WTC11 (cell line): Measurements from ENCODE around the gene SRD5A1. TPM values are rescaled to one million over a fixed set of nuclear protein-coding genes. Genes with fewer than 3 reads are reported as not detected.

Source experiments
- ATAC-seq: fragments of 200-7000 bp; cut with Tn5 transposase; 2 replicates; pipeline ENCODE4 v1.10.0; 2021; ENCODE audit warnings: mild to moderate bottlenecking, moderate library complexity
- CTCF ChIA-PET: fragments of 300-600 bp; sonication (Branson Sonifier 250); formaldehyde crosslinking; loops from one replicate; lab custom pipeline; 2021; ENCODE audit warnings: antibody characterized with exemption; lab: Charles Lee
- POLR2A ChIA-PET: fragments of 350-600 bp; sonication (Branson Sonifier 250); formaldehyde crosslinking; loops from one replicate; lab custom pipeline; 2021; ENCODE audit warnings: antibody characterized with exemption; lab: Charles Lee
- DNase-seq: peaks from one replicate; pipeline ENCODE4 v3.0.0; 2021; ENCODE audit warnings: low spot score
- H3K27ac Mint-ChIP-seq: 2 replicates; pipeline ENCODE4 v1.8.0; 2021; ENCODE audit warnings: mixed read lengths
- H3K27me3 Mint-ChIP-seq: 2 replicates; pipeline ENCODE4 v1.8.0; 2021; ENCODE audit warnings: low read depth, mild to moderate bottlenecking, moderate library complexity, mixed read lengths
- H3K36me3 Mint-ChIP-seq: 2 replicates; pipeline ENCODE4 v1.8.0; 2021; ENCODE audit warnings: mixed read lengths
- H3K4me1 Mint-ChIP-seq: 2 replicates; pipeline ENCODE4 v1.8.0; 2022; ENCODE audit warnings: mixed read lengths
- H3K4me3 Mint-ChIP-seq: 2 replicates; pipeline ENCODE4 v1.8.0; 2021; ENCODE audit warnings: mild to moderate bottlenecking, moderate library complexity, mixed read lengths
- H3K9me3 Mint-ChIP-seq: 2 replicates; pipeline ENCODE4 v1.8.0; 2021; ENCODE audit warnings: mixed read lengths
- ATF1 ChIP-seq: sonication (generic); formaldehyde crosslinking; IDR thresholded peaks from 2 replicates; pipeline ENCODE4 v1.8.1; 2023; ENCODE audit warnings: mild to moderate bottlenecking, moderate library complexity, missing genetic modification reagents
- ELF4 ChIP-seq: sonication (generic); formaldehyde crosslinking; IDR thresholded peaks from 2 replicates; pipeline ENCODE4 v1.8.1; 2022; ENCODE audit warnings: low read depth, mild to moderate bottlenecking, moderate library complexity, missing genetic modification reagents
- ESRRA ChIP-seq: sonication (generic); formaldehyde crosslinking; IDR thresholded peaks from 2 replicates; pipeline ENCODE4 v1.8.1; 2022; ENCODE audit warnings: mild to moderate bottlenecking, missing genetic modification reagents, borderline replicate concordance
- ETV6 ChIP-seq: sonication (generic); formaldehyde crosslinking; IDR thresholded peaks from 2 replicates; pipeline ENCODE4 v1.8.1; 2022; ENCODE audit warnings: mild to moderate bottlenecking, missing genetic modification reagents
- SMAD3 ChIP-seq: sonication (generic); formaldehyde crosslinking; IDR thresholded peaks from 2 replicates; pipeline ENCODE4 v1.8.0; 2022; ENCODE audit warnings: missing genetic modification reagents, mild to moderate bottlenecking, borderline replicate concordance
- SP1 ChIP-seq: sonication (generic); formaldehyde crosslinking; conservative IDR thresholded peaks from 2 replicates; pipeline ENCODE4 v1.8.1; 2022; ENCODE audit warnings: missing genetic modification reagents
- TEAD1 ChIP-seq: sonication (generic); formaldehyde crosslinking; IDR thresholded peaks from 2 replicates; pipeline ENCODE4 v1.8.0; 2022; ENCODE audit warnings: mild to moderate bottlenecking, missing genetic modification reagents
- ZNF232 ChIP-seq: sonication (generic); formaldehyde crosslinking; IDR thresholded peaks from 2 replicates; pipeline ENCODE4 v1.8.0; 2022; ENCODE audit warnings: mild to moderate bottlenecking, missing genetic modification reagents
- ZNF671 ChIP-seq: fragments of 250-450 bp; sonication (Bioruptor Pico); IDR thresholded peaks from 2 replicates; pipeline ENCODE4 v1.8.0; 2021; ENCODE audit warnings: mild to moderate bottlenecking
- total RNA-seq: library from RNA; stranded (reverse); gene quantifications from 3 replicates; pipeline ENCODE4 v1.2.3, GENCODE V29; 2021
- TF ChIP-seq, protein P1 (sequence below): sonication (generic); formaldehyde crosslinking; IDR thresholded peaks from 2 replicates; pipeline ENCODE4 v1.8.1; 2023; ENCODE audit warnings: mild to moderate bottlenecking, moderate library complexity, missing genetic modification reagents
- TF ChIP-seq, protein P2 (sequence below): fragments of 250-450 bp; sonication (Bioruptor Pico); IDR thresholded peaks from 2 replicates; pipeline ENCODE4 v1.9.0; 2021; ENCODE audit warnings: mild to moderate bottlenecking
- TF ChIP-seq, protein P3 (sequence below): sonication (generic); formaldehyde crosslinking; IDR thresholded peaks from 2 replicates; pipeline ENCODE4 v1.8.0; 2023; ENCODE audit warnings: missing genetic modification reagents
- TF ChIP-seq, protein P4 (sequence below): sonication (generic); formaldehyde crosslinking; IDR thresholded peaks from 2 replicates; pipeline ENCODE4 v1.8.1; 2023; ENCODE audit warnings: mild to moderate bottlenecking, missing genetic modification reagents, borderline replicate concordance
- TF ChIP-seq, protein P5 (sequence below): sonication (generic); formaldehyde crosslinking; IDR thresholded peaks from 2 replicates; pipeline ENCODE4 v1.8.1; 2023; ENCODE audit warnings: mild to moderate bottlenecking, missing genetic modification reagents, moderate library complexity
- TF ChIP-seq, protein P6 (sequence below): sonication (generic); formaldehyde crosslinking; IDR thresholded peaks from 2 replicates; pipeline ENCODE4 v1.8.1; 2022; ENCODE audit warnings: low read depth, mild to moderate bottlenecking, moderate library complexity, missing genetic modification reagents, borderline replicate concordance
- TF ChIP-seq, protein P7 (sequence below): fragments of 250-450 bp; sonication (Bioruptor Pico); IDR thresholded peaks from 2 replicates; pipeline ENCODE4 v1.8.0; 2021; ENCODE audit warnings: mild to moderate bottlenecking

The SRD5A1 gene
- total RNA-seq, 1 experiment from 2014 or later = 36.9 TPM

DNA sequence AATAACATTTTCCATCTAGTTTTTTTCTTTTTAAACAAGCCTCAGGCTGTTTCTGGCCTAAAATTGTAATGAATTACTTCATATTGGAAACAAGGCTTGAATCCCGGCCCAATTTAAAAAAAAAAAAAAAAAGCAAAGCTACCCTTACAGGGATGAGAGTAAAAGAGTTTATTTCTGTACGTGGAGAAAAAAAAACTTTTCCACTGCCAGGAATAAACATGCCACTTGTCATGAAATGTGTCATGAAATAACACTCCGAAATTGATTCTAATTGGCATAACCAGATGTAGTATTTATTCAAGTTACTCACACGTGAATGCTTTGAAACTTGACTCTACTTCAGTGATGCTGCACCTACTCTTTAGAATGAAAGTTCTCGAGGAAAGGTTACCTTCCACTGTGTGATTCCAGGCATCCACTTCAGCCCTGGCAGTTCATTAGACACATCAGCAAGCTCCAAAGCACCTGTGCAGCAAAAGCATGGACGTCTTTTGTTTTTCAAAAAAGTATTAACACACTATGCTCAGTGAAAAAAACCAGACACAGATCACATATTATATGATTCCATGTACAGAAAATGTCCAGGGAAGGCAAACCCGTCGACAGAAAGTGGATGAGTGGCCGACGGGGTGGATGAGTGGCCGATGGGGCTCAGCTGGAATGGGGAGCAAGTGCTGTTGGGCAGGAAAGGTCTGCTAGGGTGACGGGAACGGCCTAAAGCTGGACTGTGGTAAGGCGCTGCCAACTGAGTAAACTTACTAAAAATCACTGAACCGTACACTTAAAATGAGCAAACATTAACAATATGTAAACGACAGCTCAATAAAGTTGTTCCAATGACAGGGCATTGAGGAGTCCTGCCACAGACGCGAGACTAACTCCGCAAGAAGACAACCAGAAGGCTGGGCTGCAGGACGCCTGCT lies 21.6 kb upstream of the SRD5A1 start:
- Mint-ChIP-seq H3K4me3 (no peak overlapping the region), H3K27me3 (no peaks in the 10 kb centered on the region), H3K4me1 (no peaks in the 10 kb centered on the region), H3K36me3 (peaks cover 86% of the 10 kb centered on the region), H3K27ac (no peak overlapping the region), H3K9me3 (no peaks in the 10 kb centered on the region)
- no peak for DNase-seq
- CTCF ChIA-PET = interaction anchor here (0.5 kb wide), 1 partner anchor 10 kb away, joined by 4 read pairs; no protein-coding TSS in a partner anchor
- POLR2A ChIA-PET = no interaction called here
- TF ChIP-seq, protein P1, sequence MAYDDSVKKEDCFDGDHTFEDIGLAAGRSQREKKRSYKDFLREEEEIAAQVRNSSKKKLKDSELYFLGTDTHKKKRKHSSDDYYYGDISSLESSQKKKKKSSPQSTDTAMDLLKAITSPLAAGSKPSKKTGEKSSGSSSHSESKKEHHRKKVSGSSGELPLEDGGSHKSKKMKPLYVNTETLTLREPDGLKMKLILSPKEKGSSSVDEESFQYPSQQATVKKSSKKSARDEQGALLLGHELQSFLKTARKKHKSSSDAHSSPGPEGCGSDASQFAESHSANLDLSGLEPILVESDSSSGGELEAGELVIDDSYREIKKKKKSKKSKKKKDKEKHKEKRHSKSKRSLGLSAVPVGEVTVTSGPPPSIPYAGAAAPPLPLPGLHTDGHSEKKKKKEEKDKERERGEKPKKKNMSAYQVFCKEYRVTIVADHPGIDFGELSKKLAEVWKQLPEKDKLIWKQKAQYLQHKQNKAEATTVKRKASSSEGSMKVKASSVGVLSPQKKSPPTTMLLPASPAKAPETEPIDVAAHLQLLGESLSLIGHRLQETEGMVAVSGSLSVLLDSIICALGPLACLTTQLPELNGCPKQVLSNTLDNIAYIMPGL (CRISPR knock-in tag) = no peak
- TF ChIP-seq SP1 (CRISPR knock-in tag) (no peak), SMAD3 (CRISPR knock-in tag) (no peak), ETV6 (no peak), ATF1 (CRISPR knock-in tag) (no peak), ESRRA (CRISPR knock-in tag) (no peak), TEAD1 (no peak)
- TF ChIP-seq, protein P2, sequence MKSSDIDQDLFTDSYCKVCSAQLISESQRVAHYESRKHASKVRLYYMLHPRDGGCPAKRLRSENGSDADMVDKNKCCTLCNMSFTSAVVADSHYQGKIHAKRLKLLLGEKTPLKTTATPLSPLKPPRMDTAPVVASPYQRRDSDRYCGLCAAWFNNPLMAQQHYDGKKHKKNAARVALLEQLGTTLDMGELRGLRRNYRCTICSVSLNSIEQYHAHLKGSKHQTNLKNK = no peak
- TF ChIP-seq, protein P3, sequence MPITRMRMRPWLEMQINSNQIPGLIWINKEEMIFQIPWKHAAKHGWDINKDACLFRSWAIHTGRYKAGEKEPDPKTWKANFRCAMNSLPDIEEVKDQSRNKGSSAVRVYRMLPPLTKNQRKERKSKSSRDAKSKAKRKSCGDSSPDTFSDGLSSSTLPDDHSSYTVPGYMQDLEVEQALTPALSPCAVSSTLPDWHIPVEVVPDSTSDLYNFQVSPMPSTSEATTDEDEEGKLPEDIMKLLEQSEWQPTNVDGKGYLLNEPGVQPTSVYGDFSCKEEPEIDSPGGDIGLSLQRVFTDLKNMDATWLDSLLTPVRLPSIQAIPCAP = no peak
- TF ChIP-seq, protein P4, sequence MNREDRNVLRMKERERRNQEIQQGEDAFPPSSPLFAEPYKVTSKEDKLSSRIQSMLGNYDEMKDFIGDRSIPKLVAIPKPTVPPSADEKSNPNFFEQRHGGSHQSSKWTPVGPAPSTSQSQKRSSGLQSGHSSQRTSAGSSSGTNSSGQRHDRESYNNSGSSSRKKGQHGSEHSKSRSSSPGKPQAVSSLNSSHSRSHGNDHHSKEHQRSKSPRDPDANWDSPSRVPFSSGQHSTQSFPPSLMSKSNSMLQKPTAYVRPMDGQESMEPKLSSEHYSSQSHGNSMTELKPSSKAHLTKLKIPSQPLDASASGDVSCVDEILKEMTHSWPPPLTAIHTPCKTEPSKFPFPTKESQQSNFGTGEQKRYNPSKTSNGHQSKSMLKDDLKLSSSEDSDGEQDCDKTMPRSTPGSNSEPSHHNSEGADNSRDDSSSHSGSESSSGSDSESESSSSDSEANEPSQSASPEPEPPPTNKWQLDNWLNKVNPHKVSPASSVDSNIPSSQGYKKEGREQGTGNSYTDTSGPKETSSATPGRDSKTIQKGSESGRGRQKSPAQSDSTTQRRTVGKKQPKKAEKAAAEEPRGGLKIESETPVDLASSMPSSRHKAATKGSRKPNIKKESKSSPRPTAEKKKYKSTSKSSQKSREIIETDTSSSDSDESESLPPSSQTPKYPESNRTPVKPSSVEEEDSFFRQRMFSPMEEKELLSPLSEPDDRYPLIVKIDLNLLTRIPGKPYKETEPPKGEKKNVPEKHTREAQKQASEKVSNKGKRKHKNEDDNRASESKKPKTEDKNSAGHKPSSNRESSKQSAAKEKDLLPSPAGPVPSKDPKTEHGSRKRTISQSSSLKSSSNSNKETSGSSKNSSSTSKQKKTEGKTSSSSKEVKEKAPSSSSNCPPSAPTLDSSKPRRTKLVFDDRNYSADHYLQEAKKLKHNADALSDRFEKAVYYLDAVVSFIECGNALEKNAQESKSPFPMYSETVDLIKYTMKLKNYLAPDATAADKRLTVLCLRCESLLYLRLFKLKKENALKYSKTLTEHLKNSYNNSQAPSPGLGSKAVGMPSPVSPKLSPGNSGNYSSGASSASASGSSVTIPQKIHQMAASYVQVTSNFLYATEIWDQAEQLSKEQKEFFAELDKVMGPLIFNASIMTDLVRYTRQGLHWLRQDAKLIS (CRISPR knock-in tag) = no peak
- no peak for ATAC-seq

DNA sequence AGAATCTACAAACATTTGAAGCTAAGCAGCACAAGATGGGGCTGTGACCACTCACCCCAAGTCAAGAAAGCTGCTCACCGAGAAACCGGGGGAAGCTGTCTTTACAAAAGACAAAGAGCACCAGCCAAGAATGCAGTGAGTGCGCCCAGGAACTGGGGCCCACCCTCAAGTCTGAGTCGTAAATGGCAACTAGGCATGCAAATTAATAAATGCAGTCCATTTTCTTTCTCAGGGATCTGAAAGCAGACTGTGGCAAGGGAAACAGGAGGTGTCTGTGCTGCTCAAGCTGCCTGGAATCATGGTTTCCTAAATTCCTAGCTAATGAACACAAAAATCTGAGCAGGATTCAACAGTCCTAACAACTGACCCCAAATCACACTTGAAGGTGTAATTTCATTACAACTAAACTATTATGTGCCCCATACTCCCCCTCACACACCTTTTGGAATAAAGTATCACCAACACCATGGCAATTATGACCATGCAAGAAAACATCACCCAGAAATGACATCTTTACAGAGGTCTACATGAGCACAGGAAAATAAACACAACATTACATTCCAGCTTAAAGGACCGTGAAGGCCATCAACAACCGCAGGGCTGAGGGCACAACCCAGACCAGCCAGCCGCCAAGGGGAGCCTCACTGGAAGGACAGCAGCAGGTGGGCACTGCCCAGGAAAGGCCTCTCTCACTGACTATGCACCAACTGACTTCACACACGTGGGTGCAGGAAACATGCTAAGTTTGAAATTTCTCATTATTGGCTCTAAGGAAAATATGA lies 18.0 kb upstream of the SRD5A1 start:
- Mint-ChIP-seq H3K27ac (no peak overlapping the region), H3K9me3 (no peaks in the 10 kb centered on the region), H3K27me3 (no peaks in the 10 kb centered on the region), H3K4me1 (no peaks in the 10 kb centered on the region), H3K4me3 (no peak overlapping the region), H3K36me3 (peaks cover 77% of the 10 kb centered on the region)
- ChIA-PET POLR2A (no interaction called here), CTCF (interaction anchor here (2.0 kb wide), 1 partner anchor 144 kb away, joined by 4 read pairs; no protein-coding TSS in a partner anchor)
- ATAC-seq = no peak
- TF ChIP-seq, protein P5, sequence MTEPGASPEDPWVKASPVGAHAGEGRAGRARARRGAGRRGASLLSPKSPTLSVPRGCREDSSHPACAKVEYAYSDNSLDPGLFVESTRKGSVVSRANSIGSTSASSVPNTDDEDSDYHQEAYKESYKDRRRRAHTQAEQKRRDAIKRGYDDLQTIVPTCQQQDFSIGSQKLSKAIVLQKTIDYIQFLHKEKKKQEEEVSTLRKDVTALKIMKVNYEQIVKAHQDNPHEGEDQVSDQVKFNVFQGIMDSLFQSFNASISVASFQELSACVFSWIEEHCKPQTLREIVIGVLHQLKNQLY (CRISPR knock-in tag) = no peak
- TF ChIP-seq ZNF671 (CRISPR knock-in tag) (no peak), TEAD1 (no peak), ELF4 (no peak), ZNF232 (no peak)
- TF ChIP-seq, protein P6, sequence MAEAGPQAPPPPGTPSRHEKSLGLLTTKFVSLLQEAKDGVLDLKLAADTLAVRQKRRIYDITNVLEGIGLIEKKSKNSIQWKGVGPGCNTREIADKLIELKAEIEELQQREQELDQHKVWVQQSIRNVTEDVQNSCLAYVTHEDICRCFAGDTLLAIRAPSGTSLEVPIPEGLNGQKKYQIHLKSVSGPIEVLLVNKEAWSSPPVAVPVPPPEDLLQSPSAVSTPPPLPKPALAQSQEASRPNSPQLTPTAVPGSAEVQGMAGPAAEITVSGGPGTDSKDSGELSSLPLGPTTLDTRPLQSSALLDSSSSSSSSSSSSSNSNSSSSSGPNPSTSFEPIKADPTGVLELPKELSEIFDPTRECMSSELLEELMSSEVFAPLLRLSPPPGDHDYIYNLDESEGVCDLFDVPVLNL (CRISPR knock-in tag) = no peak
- TF ChIP-seq, protein P7, sequence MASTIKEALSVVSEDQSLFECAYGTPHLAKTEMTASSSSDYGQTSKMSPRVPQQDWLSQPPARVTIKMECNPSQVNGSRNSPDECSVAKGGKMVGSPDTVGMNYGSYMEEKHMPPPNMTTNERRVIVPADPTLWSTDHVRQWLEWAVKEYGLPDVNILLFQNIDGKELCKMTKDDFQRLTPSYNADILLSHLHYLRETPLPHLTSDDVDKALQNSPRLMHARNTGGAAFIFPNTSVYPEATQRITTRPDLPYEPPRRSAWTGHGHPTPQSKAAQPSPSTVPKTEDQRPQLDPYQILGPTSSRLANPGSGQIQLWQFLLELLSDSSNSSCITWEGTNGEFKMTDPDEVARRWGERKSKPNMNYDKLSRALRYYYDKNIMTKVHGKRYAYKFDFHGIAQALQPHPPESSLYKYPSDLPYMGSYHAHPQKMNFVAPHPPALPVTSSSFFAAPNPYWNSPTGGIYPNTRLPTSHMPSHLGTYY (CRISPR knock-in tag) = no peak
- DNase-seq = no peak
